Measurements from ENCODE around the gene C10orf105.

C10orf105 gene

DNA sequence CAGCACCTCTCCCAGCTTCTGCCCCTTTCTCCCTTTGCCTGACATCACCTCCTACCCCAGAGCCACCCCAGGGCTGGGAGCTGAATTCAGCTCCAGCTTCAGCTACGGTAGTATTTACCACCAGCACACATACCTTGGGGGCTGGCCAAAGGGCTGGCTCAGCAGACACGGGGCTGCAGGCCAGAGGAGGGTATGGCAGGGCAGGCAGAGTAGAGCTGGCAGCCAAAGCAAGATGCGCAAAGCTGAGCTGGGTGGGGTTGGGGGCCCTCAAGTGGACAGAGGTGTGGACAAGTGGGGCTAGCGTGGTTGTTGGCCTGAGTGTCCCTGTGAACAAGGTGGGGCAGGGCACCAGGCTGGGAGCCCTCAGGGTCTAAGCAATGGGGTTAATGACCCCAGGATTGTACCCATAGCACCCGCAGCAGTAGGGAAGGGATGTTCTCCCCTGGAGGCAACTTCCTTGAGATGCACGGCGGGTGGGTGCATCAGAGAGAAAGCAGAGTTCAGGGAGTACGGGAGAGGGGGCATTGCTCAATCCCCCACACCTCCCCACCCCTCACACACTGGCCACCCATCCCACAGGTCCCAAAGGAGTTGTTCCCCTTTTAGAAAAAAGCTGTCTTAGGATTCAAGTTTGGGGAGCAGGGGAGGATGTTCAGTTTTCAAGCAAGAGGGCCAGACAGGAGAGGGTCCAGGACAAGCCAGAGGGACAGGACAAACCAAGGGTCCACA lies 45.8 kb upstream of the C10orf105 start:
- Histone ChIP-seq H3K27ac (no peak overlapping the region), H3K4me1 (no peaks in the 10 kb centered on the region), H3K4me2 (ENCODE audit: low read length) (no peak overlapping the region), H3K27me3 (ENCODE audit: control insufficient read depth, insufficient read depth, low read length) (no peaks in the 10 kb centered on the region), H3K4me3 (ENCODE audit: low read depth, low read length) (no peak overlapping the region), H3K9me3 (ENCODE audit: control insufficient read depth, low read length) (no peaks in the 10 kb centered on the region), H2AFZ (no peak overlapping the region), H3K36me3 (ENCODE audit: control insufficient read depth, insufficient read depth, low read length) (no peaks in the 10 kb centered on the region), H3K79me2 (no peaks in the 10 kb centered on the region), H3K9ac (no peak overlapping the region)
- TF ChIP-seq, protein P1, sequence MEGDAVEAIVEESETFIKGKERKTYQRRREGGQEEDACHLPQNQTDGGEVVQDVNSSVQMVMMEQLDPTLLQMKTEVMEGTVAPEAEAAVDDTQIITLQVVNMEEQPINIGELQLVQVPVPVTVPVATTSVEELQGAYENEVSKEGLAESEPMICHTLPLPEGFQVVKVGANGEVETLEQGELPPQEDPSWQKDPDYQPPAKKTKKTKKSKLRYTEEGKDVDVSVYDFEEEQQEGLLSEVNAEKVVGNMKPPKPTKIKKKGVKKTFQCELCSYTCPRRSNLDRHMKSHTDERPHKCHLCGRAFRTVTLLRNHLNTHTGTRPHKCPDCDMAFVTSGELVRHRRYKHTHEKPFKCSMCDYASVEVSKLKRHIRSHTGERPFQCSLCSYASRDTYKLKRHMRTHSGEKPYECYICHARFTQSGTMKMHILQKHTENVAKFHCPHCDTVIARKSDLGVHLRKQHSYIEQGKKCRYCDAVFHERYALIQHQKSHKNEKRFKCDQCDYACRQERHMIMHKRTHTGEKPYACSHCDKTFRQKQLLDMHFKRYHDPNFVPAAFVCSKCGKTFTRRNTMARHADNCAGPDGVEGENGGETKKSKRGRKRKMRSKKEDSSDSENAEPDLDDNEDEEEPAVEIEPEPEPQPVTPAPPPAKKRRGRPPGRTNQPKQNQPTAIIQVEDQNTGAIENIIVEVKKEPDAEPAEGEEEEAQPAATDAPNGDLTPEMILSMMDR (IDR thresholded peaks at IDR 0.05) = no peak

DNA sequence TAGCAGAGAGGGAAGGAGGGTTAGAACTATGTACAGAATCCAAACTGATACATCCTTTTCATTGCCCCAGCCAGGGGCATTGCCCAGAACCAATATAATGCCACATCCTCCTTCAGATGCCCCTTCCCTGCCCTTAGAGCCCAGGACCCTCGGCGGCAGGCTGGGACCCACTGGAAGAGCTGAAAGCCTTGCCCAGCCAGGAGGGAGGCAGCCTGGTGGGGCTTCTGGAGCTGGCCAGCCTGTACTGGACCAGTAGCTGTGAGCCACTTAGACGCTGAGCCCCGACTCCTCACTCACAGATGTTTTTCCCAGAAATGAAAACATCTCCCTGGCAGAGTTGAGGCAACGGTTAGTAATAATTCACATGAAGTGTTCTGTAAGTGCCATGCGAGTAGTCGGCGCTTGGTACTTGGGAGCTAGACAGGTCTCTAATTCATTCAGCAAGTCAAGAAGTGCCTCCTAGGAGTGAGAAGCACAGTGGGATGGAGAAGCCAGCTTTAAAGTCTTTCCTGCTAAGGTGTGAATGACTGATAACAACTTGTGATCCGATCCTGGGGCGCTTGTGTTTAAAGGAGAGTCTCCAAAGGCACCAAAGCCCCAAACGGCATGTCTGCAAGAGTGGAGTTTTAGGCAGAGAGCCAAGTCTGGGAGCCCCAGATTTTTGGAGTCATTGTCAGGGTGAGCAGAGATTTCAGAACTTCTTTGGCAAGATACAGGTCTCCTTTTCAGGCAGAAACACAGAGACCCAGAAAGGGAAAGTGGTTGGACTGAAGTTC lies 44.0 kb upstream of the C10orf105 start:
- Histone ChIP-seq H3K9me3 (ENCODE audit: control insufficient read depth, low read length) (no peaks in the 10 kb centered on the region), H3K4me1 (no peaks in the 10 kb centered on the region)

GRCh38 chr10:71762324-71762723 lies 42.7 kb upstream of the C10orf105 start:
- Histone ChIP-seq H3K27ac (no peak overlapping the region), H3K4me3 (ENCODE audit: low read depth, low read length) (no peak overlapping the region), H3K27me3 (ENCODE audit: control insufficient read depth, insufficient read depth, low read length) (no peaks in the 10 kb centered on the region), H3K9ac (no peak overlapping the region), H3K9me3 (ENCODE audit: control insufficient read depth, low read length) (no peaks in the 10 kb centered on the region), H3K4me2 (ENCODE audit: low read length) (no peak overlapping the region), H3K79me2 (no peaks in the 10 kb centered on the region), H3K36me3 (ENCODE audit: control insufficient read depth, insufficient read depth, low read length) (no peaks in the 10 kb centered on the region), H3K4me1 (no peaks in the 10 kb centered on the region), H2AFZ (no peak overlapping the region)
- TF ChIP-seq, protein P1 (IDR thresholded peaks at IDR 0.05) = no peak

More for the DNA sequence above, 44.0 kb upstream of the C10orf105 start:
- Histone ChIP-seq H3K36me3 (ENCODE audit: control insufficient read depth, insufficient read depth, low read length) (no peaks in the 10 kb centered on the region), H2AFZ (no peak overlapping the region), H3K9ac (no peak overlapping the region), H3K4me3 (ENCODE audit: low read depth, low read length) (no peak overlapping the region), H3K4me2 (ENCODE audit: low read length) (no peak overlapping the region), H3K79me2 (no peaks in the 10 kb centered on the region), H3K27ac (no peak overlapping the region), H3K27me3 (ENCODE audit: control insufficient read depth, insufficient read depth, low read length) (no peaks in the 10 kb centered on the region)
- TF ChIP-seq, protein P1 (IDR thresholded peaks at IDR 0.05) = no peak

DNA sequence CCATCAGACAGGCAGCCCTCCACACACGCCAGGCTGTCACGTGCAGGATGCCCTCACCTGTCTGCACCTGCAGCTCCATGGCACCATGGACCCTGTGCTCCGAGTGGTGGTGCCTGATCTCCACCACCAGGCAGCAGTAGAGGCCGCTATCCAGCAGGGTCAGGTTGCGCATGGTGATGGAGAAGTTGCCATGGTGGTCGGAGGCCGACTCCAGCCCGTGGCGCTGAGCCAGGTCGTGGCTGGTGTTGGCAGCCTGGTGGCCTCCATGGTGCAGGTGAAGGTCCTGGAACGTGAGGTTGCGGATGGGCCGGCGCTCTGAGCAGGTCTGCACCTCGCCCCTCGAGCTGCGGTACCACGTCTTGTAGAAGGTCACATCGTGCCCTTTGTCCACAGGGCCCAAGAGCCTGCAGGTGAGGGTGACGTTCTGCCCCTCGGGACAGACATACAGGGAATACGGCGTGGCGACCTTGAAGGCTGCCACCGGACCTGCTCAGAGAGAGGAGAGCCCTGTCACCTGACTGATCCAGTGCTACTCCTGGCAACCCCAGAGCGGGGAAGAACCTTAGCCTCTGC lies 42.0 kb upstream of the C10orf105 start:
- H3K27me3 ChIP-seq (ENCODE audit: control insufficient read depth, insufficient read depth, low read length) = no peaks in the 10 kb centered on the region
- TF ChIP-seq, protein P1 (IDR thresholded peaks at IDR 0.05) = no peak
- no peak overlapping the region for H3K4me3 ChIP-seq (ENCODE audit: low read depth, low read length)
- H3K9me3 ChIP-seq (ENCODE audit: control insufficient read depth, low read length) = no peaks in the 10 kb centered on the region
- no peak overlapping the region for H3K27ac ChIP-seq
- no peak overlapping the region for H2AFZ ChIP-seq
- no peak overlapping the region for H3K9ac ChIP-seq
- no peaks in the 10 kb centered on the region for H3K36me3 ChIP-seq (ENCODE audit: control insufficient read depth, insufficient read depth, low read length)
- H3K4me1 ChIP-seq = no peaks in the 10 kb centered on the region
- no peaks in the 10 kb centered on the region for H3K79me2 ChIP-seq
- no peak overlapping the region for H3K4me2 ChIP-seq (ENCODE audit: low read length)

Measured in parathyroid adenoma (tissue), 2 donors.